Measurements from ENCODE around the gene SLIT3. TPM values are rescaled to one million over a fixed set of nuclear protein-coding genes. Genes with fewer than 3 reads are reported as not detected.

Gene SLIT3
- total RNA-seq, 6 experiments from 2014 or later: 0.31 to 1.2 (median 0.65) TPM

DNA sequence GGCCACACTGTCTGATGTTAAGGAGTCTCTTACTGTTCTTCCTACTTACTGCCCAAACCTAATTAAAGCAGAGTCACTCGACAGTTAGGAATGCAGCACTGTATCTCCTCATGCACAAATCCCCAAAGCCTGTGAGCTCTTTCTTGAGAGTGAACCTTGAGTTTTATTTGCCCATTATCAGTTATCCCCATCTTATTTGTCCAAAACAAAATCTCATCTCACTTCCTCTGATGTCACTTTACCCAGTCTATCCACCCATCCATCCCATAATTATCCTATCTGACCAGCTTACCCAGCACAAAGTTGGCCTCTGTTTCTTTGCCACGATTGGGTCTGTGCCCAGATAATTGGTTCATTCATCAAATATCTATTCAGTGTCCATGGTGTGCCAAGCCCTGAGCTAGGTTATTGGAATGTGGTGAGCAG lies 250.8 kb downstream of the SLIT3 start:
- 14% methylated on average over 2 of the region's 2 CpGs for WGBS (ENCODE audit: insufficient coverage, low coverage, low lambda C conversion rate, missing lambda C conversion rate)

DNA sequence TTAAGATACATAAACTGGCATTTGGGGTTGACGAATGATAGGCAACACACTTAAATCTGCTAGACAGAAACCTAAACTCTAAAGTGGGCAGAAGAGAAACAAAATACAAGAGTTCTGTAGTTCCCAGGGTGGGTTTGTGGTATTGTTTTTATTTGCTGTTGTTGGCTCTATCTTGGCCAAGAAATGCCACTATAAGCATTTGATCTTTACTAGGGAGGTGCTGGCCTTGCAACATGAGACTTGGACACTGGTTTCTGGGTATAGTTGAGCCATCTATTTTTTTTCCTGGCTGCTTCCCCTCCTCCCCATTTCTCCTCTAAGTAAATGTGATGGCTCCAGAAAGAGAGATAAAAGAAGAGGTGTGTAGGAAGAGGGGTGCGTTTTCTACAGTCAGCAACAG lies 251.2 kb downstream of the SLIT3 start:
- intact Hi-C loops (cut with DNase I): no loop called here
- WGBS (ENCODE audit: insufficient coverage, low coverage, low lambda C conversion rate, missing lambda C conversion rate): 51% methylated on average over 2 of the region's 2 CpGs
- no peak for DNase-seq

More for the DNA sequence above, 250.8 kb downstream of the SLIT3 start:
- Histone ChIP-seq H3K27me3 (no peaks in the 10 kb centered on the region), H3K36me3 (no peaks in the 10 kb centered on the region), H3K4me1 (no peaks in the 10 kb centered on the region), H3K9me3 (no peaks in the 10 kb centered on the region), H3K4me3 (no peak overlapping the region), H3K27ac (no peak overlapping the region)
- intact Hi-C loops (cut with DNase I): no loop called here
- TF ChIP-seq, protein P1, sequence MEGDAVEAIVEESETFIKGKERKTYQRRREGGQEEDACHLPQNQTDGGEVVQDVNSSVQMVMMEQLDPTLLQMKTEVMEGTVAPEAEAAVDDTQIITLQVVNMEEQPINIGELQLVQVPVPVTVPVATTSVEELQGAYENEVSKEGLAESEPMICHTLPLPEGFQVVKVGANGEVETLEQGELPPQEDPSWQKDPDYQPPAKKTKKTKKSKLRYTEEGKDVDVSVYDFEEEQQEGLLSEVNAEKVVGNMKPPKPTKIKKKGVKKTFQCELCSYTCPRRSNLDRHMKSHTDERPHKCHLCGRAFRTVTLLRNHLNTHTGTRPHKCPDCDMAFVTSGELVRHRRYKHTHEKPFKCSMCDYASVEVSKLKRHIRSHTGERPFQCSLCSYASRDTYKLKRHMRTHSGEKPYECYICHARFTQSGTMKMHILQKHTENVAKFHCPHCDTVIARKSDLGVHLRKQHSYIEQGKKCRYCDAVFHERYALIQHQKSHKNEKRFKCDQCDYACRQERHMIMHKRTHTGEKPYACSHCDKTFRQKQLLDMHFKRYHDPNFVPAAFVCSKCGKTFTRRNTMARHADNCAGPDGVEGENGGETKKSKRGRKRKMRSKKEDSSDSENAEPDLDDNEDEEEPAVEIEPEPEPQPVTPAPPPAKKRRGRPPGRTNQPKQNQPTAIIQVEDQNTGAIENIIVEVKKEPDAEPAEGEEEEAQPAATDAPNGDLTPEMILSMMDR (IDR thresholded peaks at IDR 0.05): no peak
- TF ChIP-seq POLR2A (IDR thresholded peaks at IDR 0.05): no peak
- no peak for DNase-seq
- ATAC-seq: no peak

DNA sequence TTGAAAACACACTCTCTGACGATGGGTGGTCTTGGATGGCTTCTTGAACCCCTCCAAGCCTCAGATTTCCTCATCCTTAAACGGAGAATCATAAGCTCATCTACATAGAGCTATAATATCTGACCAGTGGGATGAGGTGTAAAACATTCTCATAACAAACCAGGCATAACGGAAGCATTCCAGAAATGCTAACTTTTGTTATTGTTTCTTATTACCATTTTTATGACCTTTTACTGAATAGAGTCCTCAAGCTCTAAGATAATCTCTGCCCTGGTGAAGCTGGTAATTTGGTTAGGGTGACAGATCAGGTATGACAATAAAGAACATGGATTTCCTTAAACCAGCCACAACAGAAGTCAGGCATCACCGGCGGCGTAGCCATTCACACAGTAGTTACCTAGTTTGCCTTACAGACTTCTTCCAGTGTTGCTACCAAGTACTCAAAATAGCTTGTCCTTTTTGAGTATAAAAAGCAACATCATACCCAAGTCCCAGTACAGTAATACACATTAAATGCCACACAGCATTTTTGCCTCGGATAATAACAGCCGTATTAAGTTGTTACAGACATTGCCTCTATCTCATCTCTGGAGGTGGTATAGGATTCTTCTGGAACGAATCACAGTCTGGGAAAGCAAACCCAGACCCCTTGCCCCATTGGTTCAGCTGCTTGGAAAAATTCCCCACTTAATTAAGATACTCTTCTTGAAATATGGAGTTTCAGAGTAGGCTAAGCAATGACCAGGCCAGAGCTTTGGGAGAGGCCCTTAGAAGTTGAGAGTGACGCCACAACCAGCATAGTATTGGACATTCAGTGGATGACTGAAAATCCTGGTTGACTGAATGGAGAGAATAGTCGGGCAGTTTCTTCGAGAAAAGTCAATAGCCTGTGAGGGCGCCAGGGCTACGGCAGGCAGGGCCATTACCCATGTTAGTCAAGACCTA lies 252.5 kb downstream of the SLIT3 start:
- Histone ChIP-seq H3K9me3 (no peaks in the 10 kb centered on the region), H3K4me1 (no peaks in the 10 kb centered on the region), H3K27ac (no peak overlapping the region), H3K27me3 (no peaks in the 10 kb centered on the region), H3K36me3 (no peaks in the 10 kb centered on the region), H3K4me3 (no peak overlapping the region)
- WGBS (ENCODE audit: insufficient coverage, low coverage, low lambda C conversion rate, missing lambda C conversion rate): 69% methylated on average over 14 of the region's 14 CpGs
- TF ChIP-seq, protein P1 (IDR thresholded peaks at IDR 0.05): no peak
- TF ChIP-seq POLR2A (IDR thresholded peaks at IDR 0.05): no peak
- DNase-seq (no peak), ATAC-seq (no peak)
- intact Hi-C loops (cut with DNase I): no loop called here

More for the DNA sequence above, 251.2 kb downstream of the SLIT3 start:
- Histone ChIP-seq H3K27me3 (no peaks in the 10 kb centered on the region), H3K36me3 (no peaks in the 10 kb centered on the region), H3K27ac (no peak overlapping the region), H3K9me3 (no peaks in the 10 kb centered on the region), H3K4me1 (no peaks in the 10 kb centered on the region), H3K4me3 (no peak overlapping the region)
- no peak for ATAC-seq
- TF ChIP-seq POLR2A (IDR thresholded peaks at IDR 0.05): no peak
- TF ChIP-seq, protein P1 (IDR thresholded peaks at IDR 0.05): no peak

- no peaks in the 10 kb centered on the region for H3K27me3 ChIP-seq
- intact Hi-C loops (cut with DNase I): no loop called here
- ATAC-seq: no peak
- DNase-seq: no peak
- TF ChIP-seq POLR2A (IDR thresholded peaks at IDR 0.05): no peak
- H3K27ac ChIP-seq: no peak overlapping the region
- no peak overlapping the region for H3K4me3 ChIP-seq
- H3K4me1 ChIP-seq: no peaks in the 10 kb centered on the region
- 50% methylated on average over 3 of the region's 6 CpGs for WGBS (ENCODE audit: insufficient coverage, low coverage, low lambda C conversion rate, missing lambda C conversion rate)
- H3K9me3 ChIP-seq: no peaks in the 10 kb centered on the region
- H3K36me3 ChIP-seq: no peaks in the 10 kb centered on the region
Observed at GRCh38 chr5:169044962-169045361, 256.0 kb downstream of the SLIT3 start.

- Histone ChIP-seq H3K27me3 (no peaks in the 10 kb centered on the region), H3K9me3 (no peaks in the 10 kb centered on the region), H3K4me1 (no peaks in the 10 kb centered on the region), H3K36me3 (no peaks in the 10 kb centered on the region), H3K27ac (no peak overlapping the region), H3K4me3 (no peak overlapping the region)
- DNase-seq (no peak), ATAC-seq (no peak)
- whole genome bisulfite sequencing (ENCODE audit: insufficient coverage, low coverage, low lambda C conversion rate, missing lambda C conversion rate): 82% methylated on average over 7 of the region's 7 CpGs
- intact Hi-C loops (cut with DNase I): no loop called here
- TF ChIP-seq, protein P1 (IDR thresholded peaks at IDR 0.05): no peak
- no peak for TF ChIP-seq POLR2A (IDR thresholded peaks at IDR 0.05)
Observed at GRCh38 chr5:169041180-169041579, 259.8 kb downstream of the SLIT3 start.

All from right lobe of liver (tissue), 6 donors.